GM12801 (cell line): Measurements from ENCODE around the gene CD300LD.

ENCODE experiments used
- TF ChIP-seq, protein P1 (sequence below): IDR thresholded peaks from one replicate; pipeline ENCODE4 v1.5.1; 2011; ENCODE audit warnings: control low read depth; ENCODE audit not compliant: insufficient read length; ENCODE audit errors: extremely low read depth

CD300LD gene

DNA sequence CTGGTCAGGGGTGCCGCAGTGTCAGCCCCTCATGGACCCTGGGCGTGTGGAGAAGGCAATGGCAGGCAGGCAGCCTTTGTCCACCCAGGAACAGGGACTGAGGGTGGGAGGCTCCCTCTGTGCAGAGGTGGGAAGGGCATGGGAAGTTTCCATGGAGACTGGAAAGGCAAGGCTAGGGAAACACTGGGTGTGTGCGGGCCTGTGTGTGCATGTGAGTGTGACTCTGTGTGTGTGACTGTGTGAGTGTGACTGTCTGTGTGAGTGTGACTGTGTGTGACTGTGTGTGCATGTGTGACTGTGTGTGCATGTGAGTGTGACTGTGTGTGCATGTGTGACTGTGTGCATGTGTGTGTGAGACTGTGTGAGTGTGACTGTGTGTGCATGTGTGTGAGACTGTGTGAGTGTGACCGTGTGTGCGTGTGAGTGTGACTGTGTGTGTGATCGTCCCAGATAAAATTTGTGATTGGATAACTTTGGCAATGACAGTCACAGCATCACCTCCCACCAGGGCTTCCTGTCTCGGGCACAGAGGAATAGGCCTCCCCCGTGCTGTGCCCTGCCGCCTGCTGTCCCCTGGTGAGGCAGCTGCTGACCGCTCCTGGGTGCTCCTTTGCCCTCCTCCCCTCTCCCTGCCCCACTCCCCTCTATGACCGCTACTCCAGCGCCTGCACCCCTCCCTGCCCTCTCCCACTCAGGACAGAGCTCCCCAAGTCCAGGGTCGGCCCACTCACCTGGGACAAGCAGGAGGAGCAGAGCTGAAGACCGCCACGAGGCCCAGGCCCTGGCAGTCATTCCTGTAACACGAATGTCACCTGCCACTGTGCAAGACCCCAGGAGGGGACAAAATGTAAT, 46.9 kb downstream of the CD300LD start:
- TF ChIP-seq, protein P1, sequence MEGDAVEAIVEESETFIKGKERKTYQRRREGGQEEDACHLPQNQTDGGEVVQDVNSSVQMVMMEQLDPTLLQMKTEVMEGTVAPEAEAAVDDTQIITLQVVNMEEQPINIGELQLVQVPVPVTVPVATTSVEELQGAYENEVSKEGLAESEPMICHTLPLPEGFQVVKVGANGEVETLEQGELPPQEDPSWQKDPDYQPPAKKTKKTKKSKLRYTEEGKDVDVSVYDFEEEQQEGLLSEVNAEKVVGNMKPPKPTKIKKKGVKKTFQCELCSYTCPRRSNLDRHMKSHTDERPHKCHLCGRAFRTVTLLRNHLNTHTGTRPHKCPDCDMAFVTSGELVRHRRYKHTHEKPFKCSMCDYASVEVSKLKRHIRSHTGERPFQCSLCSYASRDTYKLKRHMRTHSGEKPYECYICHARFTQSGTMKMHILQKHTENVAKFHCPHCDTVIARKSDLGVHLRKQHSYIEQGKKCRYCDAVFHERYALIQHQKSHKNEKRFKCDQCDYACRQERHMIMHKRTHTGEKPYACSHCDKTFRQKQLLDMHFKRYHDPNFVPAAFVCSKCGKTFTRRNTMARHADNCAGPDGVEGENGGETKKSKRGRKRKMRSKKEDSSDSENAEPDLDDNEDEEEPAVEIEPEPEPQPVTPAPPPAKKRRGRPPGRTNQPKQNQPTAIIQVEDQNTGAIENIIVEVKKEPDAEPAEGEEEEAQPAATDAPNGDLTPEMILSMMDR, result no peak

DNA sequence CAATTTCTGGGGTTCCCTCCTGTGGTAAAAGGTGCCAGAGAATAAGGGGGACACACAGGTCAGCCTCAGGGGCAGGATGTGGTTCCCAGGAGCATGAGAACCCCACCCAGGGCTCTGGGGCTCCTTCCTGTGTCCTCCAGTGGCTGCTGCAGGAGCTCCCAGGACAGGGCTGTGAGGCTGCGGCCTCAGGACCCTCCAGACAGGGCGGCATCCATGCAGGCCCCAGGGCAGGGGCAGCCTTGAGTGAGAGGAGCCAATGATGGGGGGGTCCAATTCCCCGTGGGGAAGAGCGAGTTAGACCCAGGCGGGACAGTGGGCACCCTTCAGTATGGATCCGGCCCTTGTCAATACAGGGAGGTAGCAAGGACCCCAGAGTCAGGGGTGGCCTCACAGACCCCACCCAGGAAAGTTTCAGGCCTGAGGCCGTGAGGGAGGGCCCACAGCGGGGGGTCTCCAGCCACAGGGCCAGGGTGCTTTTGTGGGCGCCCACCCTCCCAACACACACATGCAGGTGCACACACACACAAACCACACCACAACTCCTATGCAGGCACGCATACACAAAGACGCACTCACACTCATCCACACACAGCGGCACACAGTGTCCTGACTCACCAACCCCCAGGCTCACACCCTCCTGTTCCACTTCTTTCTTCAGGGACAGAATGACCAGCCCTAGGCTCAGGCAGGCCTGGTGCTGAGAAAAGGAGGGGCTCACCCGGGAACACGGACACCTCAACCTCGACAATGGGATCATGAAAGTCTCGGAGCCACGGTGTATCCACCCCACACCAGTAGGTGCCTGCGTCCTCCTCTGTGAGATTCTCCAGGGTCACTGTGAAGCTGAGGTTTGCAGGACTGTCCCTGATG, 48.0 kb downstream of the CD300LD start:
- TF ChIP-seq, protein P1, result no peak

DNA sequence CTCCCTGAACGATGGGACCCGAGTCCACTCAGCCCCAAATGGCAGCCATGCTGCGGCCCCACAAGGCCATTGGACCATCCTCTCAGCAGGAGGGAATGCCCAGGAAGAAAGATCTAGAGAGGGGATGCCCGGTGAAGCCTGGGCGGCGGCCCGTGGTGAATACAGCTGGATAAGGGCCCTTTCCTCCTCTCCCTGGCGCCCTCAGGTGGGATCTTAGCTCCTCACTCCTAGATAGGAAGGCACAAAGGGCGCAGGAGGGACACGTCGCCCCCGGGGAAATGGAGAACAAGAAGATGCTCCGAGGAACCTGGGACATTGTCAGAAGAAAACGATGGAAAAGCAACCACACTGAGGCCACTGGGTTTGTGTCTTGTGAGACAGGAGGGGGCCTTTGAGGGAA, 48.7 kb downstream of the CD300LD start:
- TF ChIP-seq, protein P1, result no peak

DNA sequence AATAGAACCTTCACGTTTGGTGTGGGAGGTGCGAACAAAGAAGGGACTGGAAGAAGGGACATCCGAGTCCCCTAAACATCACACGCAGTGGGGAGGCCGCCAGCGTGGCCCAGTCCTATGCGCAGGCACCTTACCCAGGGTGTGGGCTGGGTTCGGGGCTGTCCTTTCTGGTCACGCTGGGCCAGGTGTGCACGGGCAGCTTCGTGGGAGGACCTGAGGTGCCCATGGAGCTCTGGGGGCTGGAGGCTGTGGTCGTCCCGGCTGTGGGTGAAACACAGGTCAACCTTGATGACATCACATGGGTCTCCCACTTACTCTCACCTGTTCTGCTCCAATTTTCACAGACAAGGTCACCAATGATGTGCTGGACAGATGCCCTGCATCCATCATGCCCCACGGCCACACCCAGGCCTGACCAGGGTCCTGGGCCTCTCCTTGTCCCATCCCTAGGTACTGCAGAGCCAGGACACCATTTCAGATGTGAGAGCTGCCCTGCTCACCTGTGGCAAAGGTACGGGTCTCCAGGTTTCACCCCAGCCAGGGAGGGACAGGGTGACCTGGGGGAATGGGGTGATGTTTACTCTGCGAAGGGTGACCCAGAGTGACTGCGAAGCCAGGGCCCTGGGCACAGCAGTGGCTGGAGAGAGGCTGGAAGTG, 49.2 kb downstream of the CD300LD start:
- TF ChIP-seq, protein P1, result no peak

DNA sequence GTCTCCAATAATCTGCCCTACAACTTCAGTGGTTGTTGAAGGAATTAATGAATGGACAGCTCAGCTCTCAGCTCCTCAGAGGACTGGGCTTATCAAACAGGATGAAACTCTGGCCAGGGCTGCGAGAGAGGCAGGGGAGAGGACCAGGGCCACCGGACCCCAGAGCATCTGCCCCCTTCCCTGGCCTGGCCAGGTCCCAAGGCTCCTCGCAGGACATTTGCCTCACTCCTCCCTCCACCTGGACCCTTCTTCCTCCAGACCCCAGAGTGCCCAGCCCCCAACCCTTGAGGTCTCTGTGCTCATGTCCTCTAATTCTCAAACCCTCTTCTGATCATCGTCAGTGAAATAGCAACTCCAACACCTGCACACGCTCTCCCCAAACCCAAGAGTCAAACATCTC, 49.9 kb downstream of the CD300LD start:
- TF ChIP-seq, protein P1, result no peak

DNA sequence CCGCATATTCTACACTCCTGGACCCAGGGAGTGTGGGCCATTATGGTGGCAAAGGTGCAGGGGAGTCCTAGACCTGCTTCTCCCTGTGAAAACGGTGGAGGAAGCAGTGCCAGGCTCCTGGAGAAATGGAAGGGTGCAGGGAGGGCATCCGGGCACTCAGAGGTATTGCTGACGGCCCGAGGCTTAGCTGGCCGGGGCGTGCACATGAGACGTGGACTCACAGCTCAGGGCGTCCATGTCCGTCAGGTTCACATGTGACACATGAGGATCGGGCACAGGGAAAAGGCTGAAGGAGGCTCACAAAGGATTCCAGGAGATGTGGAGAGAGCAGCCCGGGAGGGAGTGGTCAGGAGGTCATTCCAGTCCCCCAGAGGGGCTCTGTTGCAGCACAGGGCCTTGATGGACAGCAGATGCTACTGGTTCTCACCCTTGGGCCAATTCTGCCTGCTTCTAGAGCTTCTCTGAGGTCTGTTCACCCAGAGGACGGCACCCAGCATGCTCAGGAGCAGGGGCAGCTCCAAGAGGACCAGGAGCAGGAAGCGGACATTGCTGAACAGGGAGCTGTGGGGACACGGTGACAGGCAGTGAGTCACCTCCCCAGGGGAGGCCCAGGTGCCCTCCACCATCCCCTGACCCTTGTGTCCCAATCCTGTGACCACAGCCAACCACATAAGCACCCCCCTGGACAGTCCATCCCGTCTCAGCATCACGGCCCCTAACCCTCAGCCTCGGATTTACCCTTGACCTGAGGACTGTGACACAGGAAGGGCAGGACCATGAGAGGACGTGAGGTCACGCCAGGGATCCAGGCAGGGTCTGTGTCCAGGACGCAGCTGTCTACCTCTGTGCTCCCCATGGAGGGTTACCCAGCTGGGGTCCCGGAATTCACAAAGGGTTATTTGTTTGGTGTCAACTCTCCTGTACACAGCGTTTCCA, 50.6 kb downstream of the CD300LD start:
- TF ChIP-seq, protein P1, result no peak
